ENCODE results near the gene SAMHD1. TPM values are rescaled to one million over a fixed set of nuclear protein-coding genes. Genes with fewer than 3 reads are reported as not detected.

SAMHD1 gene
- total and polyA plus RNA-seq, 4 donors, result 14.7 to 51.2 (median 27.7) TPM

DNA sequence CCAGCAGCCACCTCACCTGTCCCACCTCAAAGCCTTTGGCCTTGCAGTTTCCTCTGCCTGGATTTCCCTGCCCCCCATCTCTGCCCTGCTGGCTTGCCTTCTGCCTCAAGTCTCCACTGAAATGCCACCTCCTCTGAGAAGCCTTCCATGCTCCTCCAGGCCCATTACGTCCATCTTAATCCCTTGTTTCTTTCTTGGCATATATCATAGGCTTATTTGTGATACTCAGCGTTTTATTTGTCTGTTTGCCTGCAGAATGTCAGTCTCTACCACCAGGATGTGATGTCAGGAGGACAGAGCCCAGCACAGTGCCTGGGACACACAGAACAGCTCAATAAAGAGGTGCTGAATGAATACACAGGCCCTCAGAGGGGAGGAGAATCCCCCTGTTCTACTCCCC lies 100.0 kb downstream of the SAMHD1 start:
- no peak overlapping the region for H3K4me3 ChIP-seq (ENCODE audit: low read depth in 1 of 3, low read length in 3 of 3)
- H3K9me3 ChIP-seq (ENCODE audit: control insufficient read depth in 4 of 4, low read length in 3 of 4), result peaks cover 0 to 3% (median 0%) of the 10 kb centered on the region in 4 donors
- no peak overlapping the region for H3K9ac ChIP-seq (ENCODE audit: low read depth in 1 of 2, low read length in 2 of 2)
- 86% methylated on average over 2 of the region's 2 CpGs for WGBS
- H3K4me1 ChIP-seq (ENCODE audit: control insufficient read depth in 4 of 4, insufficient read depth in 4 of 4, low read length in 3 of 4), result peaks cover 0 to 4% (median 1%) of the 10 kb centered on the region in 4 donors
- DNase-seq (ENCODE audit: low spot score), result no peak
- no peaks in the 10 kb centered on the region for H3K36me3 ChIP-seq (ENCODE audit: control insufficient read depth in 4 of 4, insufficient read depth in 3 of 4, low read depth in 1 of 4, low read length in 3 of 4)
- H3K27me3 ChIP-seq (ENCODE audit: control insufficient read depth in 4 of 4, insufficient read depth in 4 of 4, low read length in 3 of 4), result no peaks in the 10 kb centered on the region
- H3K27ac ChIP-seq (ENCODE audit: low read depth in 1 of 2, low read length in 2 of 2), result peak overlapping the region in 1 of 2 donors; percentile 53
- no peak for TF ChIP-seq HNF4A (conservative IDR thresholded peaks at IDR 0.05)

DNA sequence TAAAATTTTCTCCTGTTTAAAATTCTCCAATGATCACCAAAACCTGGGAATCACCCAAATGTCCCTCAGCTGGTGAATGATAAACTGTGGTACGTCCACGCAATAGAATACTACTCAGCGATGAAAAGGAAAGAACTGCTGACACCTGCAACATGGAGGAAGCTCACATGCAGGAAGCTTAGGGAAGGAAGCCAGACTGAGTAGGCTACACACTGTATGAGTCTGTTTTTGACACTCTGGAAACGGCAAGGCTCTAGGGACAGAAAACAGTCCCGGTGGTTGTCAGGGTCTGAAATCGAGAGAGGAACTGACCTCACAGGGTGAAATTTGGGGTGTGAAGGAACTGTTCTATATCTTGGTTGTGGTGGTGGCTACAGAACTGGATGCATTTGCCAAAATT lies 100.7 kb downstream of the SAMHD1 start:
- Histone ChIP-seq H3K27ac (ENCODE audit: low read depth in 1 of 2, low read length in 2 of 2) (no peak overlapping the region), H3K9ac (ENCODE audit: low read depth in 1 of 2, low read length in 2 of 2) (no peak overlapping the region), H3K36me3 (ENCODE audit: control insufficient read depth in 4 of 4, insufficient read depth in 3 of 4, low read depth in 1 of 4, low read length in 3 of 4) (no peaks in the 10 kb centered on the region), H3K4me1 (ENCODE audit: control insufficient read depth in 4 of 4, insufficient read depth in 4 of 4, low read length in 3 of 4) (no peaks in the 10 kb centered on the region), H3K4me3 (ENCODE audit: low read depth in 1 of 3, low read length in 3 of 3) (no peak overlapping the region), H3K9me3 (ENCODE audit: control insufficient read depth in 4 of 4, low read length in 3 of 4) (peaks cover 0 to 3% (median 0%) of the 10 kb centered on the region in 4 donors), H3K27me3 (ENCODE audit: control insufficient read depth in 4 of 4, insufficient read depth in 4 of 4, low read length in 3 of 4) (no peaks in the 10 kb centered on the region)
- no peak for TF ChIP-seq FOXA2 (IDR thresholded peaks at IDR 0.05)
- TF ChIP-seq EGR1 (IDR thresholded peaks at IDR 0.05; ENCODE audit: low read depth in 2 of 2), result no peak
- no peak for TF ChIP-seq HNF4A (conservative IDR thresholded peaks at IDR 0.05)
- TF ChIP-seq RAD21 (IDR thresholded peaks at IDR 0.05), result no peak
- no peak for TF ChIP-seq SP1 (IDR thresholded peaks at IDR 0.05)
- no peak for TF ChIP-seq JUND (IDR thresholded peaks at IDR 0.05)
- TF ChIP-seq HNF4G (IDR thresholded peaks at IDR 0.05), result no peak
- TF ChIP-seq, protein P1, sequence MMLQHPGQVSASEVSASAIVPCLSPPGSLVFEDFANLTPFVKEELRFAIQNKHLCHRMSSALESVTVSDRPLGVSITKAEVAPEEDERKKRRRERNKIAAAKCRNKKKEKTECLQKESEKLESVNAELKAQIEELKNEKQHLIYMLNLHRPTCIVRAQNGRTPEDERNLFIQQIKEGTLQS (IDR thresholded peaks at IDR 0.05), result no peak
- TF ChIP-seq, protein P2, sequence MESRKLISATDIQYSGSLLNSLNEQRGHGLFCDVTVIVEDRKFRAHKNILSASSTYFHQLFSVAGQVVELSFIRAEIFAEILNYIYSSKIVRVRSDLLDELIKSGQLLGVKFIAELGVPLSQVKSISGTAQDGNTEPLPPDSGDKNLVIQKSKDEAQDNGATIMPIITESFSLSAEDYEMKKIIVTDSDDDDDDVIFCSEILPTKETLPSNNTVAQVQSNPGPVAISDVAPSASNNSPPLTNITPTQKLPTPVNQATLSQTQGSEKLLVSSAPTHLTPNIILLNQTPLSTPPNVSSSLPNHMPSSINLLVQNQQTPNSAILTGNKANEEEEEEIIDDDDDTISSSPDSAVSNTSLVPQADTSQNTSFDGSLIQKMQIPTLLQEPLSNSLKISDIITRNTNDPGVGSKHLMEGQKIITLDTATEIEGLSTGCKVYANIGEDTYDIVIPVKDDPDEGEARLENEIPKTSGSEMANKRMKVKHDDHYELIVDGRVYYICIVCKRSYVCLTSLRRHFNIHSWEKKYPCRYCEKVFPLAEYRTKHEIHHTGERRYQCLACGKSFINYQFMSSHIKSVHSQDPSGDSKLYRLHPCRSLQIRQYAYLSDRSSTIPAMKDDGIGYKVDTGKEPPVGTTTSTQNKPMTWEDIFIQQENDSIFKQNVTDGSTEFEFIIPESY (IDR thresholded peaks at IDR 0.05), result no peak
- TF ChIP-seq FOXA1 (IDR thresholded peaks at IDR 0.05), result no peak
- no peak for TF ChIP-seq TAF1 (conservative IDR thresholded peaks at IDR 0.05)
- TF ChIP-seq, protein P3, sequence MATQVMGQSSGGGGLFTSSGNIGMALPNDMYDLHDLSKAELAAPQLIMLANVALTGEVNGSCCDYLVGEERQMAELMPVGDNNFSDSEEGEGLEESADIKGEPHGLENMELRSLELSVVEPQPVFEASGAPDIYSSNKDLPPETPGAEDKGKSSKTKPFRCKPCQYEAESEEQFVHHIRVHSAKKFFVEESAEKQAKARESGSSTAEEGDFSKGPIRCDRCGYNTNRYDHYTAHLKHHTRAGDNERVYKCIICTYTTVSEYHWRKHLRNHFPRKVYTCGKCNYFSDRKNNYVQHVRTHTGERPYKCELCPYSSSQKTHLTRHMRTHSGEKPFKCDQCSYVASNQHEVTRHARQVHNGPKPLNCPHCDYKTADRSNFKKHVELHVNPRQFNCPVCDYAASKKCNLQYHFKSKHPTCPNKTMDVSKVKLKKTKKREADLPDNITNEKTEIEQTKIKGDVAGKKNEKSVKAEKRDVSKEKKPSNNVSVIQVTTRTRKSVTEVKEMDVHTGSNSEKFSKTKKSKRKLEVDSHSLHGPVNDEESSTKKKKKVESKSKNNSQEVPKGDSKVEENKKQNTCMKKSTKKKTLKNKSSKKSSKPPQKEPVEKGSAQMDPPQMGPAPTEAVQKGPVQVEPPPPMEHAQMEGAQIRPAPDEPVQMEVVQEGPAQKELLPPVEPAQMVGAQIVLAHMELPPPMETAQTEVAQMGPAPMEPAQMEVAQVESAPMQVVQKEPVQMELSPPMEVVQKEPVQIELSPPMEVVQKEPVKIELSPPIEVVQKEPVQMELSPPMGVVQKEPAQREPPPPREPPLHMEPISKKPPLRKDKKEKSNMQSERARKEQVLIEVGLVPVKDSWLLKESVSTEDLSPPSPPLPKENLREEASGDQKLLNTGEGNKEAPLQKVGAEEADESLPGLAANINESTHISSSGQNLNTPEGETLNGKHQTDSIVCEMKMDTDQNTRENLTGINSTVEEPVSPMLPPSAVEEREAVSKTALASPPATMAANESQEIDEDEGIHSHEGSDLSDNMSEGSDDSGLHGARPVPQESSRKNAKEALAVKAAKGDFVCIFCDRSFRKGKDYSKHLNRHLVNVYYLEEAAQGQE (IDR thresholded peaks at IDR 0.05), result no peak
- no peak for TF ChIP-seq NR2F2 (IDR thresholded peaks at IDR 0.05)
- no peak for TF ChIP-seq GABPA (IDR thresholded peaks at IDR 0.05 in 1 of 2, conservative IDR thresholded peaks at IDR 0.05 in 1 of 2)
- TF ChIP-seq RXRA (IDR thresholded peaks at IDR 0.05), result no peak
- TF ChIP-seq, protein P4, sequence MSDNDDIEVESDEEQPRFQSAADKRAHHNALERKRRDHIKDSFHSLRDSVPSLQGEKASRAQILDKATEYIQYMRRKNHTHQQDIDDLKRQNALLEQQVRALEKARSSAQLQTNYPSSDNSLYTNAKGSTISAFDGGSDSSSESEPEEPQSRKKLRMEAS (IDR thresholded peaks at IDR 0.05), result no peak
- TF ChIP-seq, protein P5, sequence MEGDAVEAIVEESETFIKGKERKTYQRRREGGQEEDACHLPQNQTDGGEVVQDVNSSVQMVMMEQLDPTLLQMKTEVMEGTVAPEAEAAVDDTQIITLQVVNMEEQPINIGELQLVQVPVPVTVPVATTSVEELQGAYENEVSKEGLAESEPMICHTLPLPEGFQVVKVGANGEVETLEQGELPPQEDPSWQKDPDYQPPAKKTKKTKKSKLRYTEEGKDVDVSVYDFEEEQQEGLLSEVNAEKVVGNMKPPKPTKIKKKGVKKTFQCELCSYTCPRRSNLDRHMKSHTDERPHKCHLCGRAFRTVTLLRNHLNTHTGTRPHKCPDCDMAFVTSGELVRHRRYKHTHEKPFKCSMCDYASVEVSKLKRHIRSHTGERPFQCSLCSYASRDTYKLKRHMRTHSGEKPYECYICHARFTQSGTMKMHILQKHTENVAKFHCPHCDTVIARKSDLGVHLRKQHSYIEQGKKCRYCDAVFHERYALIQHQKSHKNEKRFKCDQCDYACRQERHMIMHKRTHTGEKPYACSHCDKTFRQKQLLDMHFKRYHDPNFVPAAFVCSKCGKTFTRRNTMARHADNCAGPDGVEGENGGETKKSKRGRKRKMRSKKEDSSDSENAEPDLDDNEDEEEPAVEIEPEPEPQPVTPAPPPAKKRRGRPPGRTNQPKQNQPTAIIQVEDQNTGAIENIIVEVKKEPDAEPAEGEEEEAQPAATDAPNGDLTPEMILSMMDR (IDR thresholded peaks at IDR 0.05; ENCODE audit: low read depth, low read length, missing input control), result no peak
- WGBS, result 96% methylated on average over 6 of the region's 6 CpGs
- DNase-seq (ENCODE audit: low spot score), result no peak
